Measurements from ENCODE around the gene KRT34. TPM values are rescaled to one million over a fixed set of nuclear protein-coding genes. Genes with fewer than 3 reads are reported as not detected.

KRT34 gene
- total RNA-seq, 1 experiment from 2014 or later = 5.1 TPM

DNA sequence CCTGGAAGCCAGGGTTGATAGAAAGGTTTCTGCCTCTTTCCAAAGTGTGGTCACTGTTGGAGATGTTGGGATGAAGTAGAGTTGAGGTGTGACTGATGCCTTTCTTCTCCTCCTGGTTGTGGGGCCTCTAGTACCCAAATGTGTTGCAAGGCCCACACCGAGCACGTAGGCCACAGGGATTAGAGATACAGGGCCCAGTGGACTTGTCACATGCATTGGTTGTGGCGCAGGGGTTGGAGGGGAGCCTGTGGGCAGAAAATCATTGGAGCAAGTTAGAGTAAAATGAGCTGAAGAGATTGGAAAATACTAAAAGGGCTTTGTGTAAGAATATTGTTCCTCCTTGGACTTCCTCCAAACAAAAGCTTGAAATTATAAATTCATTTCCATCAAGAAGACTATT, 36.1 kb downstream of the KRT34 start:
- intact Hi-C loops (cut with micrococcal nuclease) = no loop called here
- Histone ChIP-seq H2AFZ (ENCODE audit: low read length) (no peak overlapping the region), H3K4me3 (ENCODE audit: low read length) (no peak overlapping the region), H3K27ac (ENCODE audit: low read length) (no peak overlapping the region), H4K20me1 (ENCODE audit: low read length) (no peaks in the 10 kb centered on the region), H3K9me2 (replicated peaks; ENCODE audit: low read length) (no peaks in the 10 kb centered on the region), H3K79me2 (ENCODE audit: low read length) (no peaks in the 10 kb centered on the region), H3K36me3 (ENCODE audit: low read depth, low read length) (no peaks in the 10 kb centered on the region), H3K9me3 (ENCODE audit: low read length) (no peaks in the 10 kb centered on the region), H3K27me3 (ENCODE audit: low read length) (no peaks in the 10 kb centered on the region), H3K9ac (ENCODE audit: low read length) (no peak overlapping the region), H3K4me1 (ENCODE audit: insufficient read depth, low read length) (no peaks in the 10 kb centered on the region), H3F3A (ENCODE audit: low read length, unreplicated experiment) (no peaks in the 10 kb centered on the region), H3K4me2 (ENCODE audit: low read length) (no peak overlapping the region)
- no peak for ATAC-seq
- ChIA-PET POLR2A (ENCODE audit: unreplicated experiment) (no interaction called here), CTCF (no interaction called here)
- DNase-seq = no peak
- no TSS peak for BruUV-seq (replicated peaks)
- no peak for TF ChIP-seq EZH2 (IDR thresholded peaks at IDR 0.05; ENCODE audit: low read length, unreplicated experiment)
- TF ChIP-seq, protein P1, sequence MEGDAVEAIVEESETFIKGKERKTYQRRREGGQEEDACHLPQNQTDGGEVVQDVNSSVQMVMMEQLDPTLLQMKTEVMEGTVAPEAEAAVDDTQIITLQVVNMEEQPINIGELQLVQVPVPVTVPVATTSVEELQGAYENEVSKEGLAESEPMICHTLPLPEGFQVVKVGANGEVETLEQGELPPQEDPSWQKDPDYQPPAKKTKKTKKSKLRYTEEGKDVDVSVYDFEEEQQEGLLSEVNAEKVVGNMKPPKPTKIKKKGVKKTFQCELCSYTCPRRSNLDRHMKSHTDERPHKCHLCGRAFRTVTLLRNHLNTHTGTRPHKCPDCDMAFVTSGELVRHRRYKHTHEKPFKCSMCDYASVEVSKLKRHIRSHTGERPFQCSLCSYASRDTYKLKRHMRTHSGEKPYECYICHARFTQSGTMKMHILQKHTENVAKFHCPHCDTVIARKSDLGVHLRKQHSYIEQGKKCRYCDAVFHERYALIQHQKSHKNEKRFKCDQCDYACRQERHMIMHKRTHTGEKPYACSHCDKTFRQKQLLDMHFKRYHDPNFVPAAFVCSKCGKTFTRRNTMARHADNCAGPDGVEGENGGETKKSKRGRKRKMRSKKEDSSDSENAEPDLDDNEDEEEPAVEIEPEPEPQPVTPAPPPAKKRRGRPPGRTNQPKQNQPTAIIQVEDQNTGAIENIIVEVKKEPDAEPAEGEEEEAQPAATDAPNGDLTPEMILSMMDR (conservative IDR thresholded peaks at IDR 0.05; ENCODE audit: low read depth, low read length) = no peak
- no peak for TF ChIP-seq EZH2phosphoT487 (IDR thresholded peaks at IDR 0.05; ENCODE audit: borderline replicate concordance, low read length)

DNA sequence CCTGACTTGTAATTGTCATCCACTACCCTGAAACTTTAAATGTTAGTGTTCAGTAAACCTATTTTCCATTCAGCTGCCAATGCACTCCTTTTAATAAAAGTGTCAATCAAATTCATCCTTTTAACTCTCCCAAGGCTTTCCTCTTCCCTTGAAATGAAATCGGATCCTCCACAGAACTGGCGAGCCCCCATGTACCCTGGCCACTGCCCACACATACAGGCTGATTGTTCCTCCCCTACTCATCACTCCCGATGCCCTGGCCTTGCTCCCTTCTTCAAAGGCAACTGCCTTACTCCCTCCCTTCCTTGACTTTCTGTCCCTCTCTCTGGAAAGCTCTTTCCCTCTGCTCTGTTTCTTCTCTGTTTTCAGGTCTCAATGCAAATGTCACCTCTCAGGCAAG, 39.1 kb downstream of the KRT34 start:
- Histone ChIP-seq H4K20me1 (ENCODE audit: low read length) (no peaks in the 10 kb centered on the region), H3K9ac (ENCODE audit: low read length) (no peak overlapping the region), H3K27ac (ENCODE audit: low read length) (no peak overlapping the region), H3K4me1 (ENCODE audit: insufficient read depth, low read length) (no peaks in the 10 kb centered on the region), H3K36me3 (ENCODE audit: low read depth, low read length) (no peaks in the 10 kb centered on the region), H3K9me2 (replicated peaks; ENCODE audit: low read length) (no peaks in the 10 kb centered on the region), H3K27me3 (ENCODE audit: low read length) (no peaks in the 10 kb centered on the region), H3K79me2 (ENCODE audit: low read length) (no peaks in the 10 kb centered on the region), H3K4me3 (ENCODE audit: low read length) (no peak overlapping the region), H3K4me2 (ENCODE audit: low read length) (no peak overlapping the region), H2AFZ (ENCODE audit: low read length) (no peak overlapping the region), H3K9me3 (ENCODE audit: low read length) (no peaks in the 10 kb centered on the region), H3F3A (ENCODE audit: low read length, unreplicated experiment) (no peaks in the 10 kb centered on the region)
- no peak for TF ChIP-seq EZH2 (IDR thresholded peaks at IDR 0.05; ENCODE audit: low read length, unreplicated experiment)
- no TSS peak for BruUV-seq (replicated peaks)
- ChIA-PET CTCF (no interaction called here), POLR2A (ENCODE audit: unreplicated experiment) (no interaction called here)
- ATAC-seq (no peak), DNase-seq (no peak)
- intact Hi-C loops (cut with micrococcal nuclease) = no loop called here

DNA sequence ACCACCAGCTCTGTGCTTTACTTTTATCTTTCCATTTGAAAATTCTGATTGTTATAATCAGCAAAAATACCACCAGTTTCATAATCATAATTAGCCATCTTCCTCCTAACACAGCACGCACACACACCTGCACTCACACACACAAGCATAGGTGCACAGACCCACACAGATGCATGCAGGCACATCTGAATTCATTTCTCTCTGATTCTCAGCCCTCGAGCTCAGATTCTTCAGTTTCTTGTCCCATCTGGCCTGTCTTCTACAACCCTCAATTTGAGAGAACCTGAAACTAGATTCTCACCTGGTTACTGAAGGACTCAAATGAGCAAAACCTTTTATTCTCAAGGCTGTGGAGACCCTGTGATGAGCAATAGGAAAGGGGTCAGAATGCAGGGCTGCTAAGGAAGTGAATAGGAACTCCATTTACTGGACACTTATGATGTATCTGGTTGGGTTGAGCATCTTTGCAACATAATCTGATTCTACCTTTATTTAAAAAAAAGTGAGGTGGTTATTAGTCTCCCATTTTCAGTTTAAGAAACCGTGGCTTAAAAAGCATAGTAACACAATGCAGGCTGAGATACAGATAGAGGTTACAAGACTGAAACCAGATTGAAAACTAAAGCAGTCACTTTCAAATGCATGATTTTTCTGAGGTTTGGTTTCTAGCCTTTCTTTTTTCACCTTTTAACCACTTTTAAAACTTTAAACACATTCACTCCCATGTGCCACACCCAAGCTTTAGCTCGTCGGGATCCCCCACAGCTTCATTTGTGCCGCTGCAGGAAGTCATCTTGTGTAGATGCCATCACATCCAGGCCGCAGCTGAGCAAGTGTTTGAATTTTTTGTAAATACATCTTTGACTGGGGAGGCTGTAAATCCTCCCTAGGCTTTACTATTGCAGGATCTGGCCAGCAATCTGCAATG, 40.9 kb downstream of the KRT34 start:
- CTCF ChIA-PET = no interaction called here
- no peaks in the 10 kb centered on the region for H3K27me3 ChIP-seq (ENCODE audit: low read length)

More for the DNA sequence above, 40.9 kb downstream of the KRT34 start:
- ATAC-seq = no peak
- Histone ChIP-seq H3F3A (ENCODE audit: low read length, unreplicated experiment) (no peaks in the 10 kb centered on the region), H3K9ac (ENCODE audit: low read length) (no peak overlapping the region), H3K4me3 (ENCODE audit: low read length) (no peak overlapping the region), H3K9me3 (ENCODE audit: low read length) (no peaks in the 10 kb centered on the region), H4K20me1 (ENCODE audit: low read length) (no peaks in the 10 kb centered on the region), H3K4me1 (ENCODE audit: insufficient read depth, low read length) (no peaks in the 10 kb centered on the region), H3K4me2 (ENCODE audit: low read length) (no peak overlapping the region), H3K9me2 (replicated peaks; ENCODE audit: low read length) (no peaks in the 10 kb centered on the region), H3K27ac (ENCODE audit: low read length) (no peak overlapping the region), H2AFZ (ENCODE audit: low read length) (no peak overlapping the region), H3K36me3 (ENCODE audit: low read depth, low read length) (no peaks in the 10 kb centered on the region), H3K79me2 (ENCODE audit: low read length) (no peaks in the 10 kb centered on the region)
- intact Hi-C loops (cut with micrococcal nuclease) = no loop called here
- POLR2A ChIA-PET (ENCODE audit: unreplicated experiment) = no interaction called here
- TF ChIP-seq EZH2phosphoT487 (IDR thresholded peaks at IDR 0.05; ENCODE audit: borderline replicate concordance, low read length) (no peak), EZH2 (IDR thresholded peaks at IDR 0.05; ENCODE audit: low read length, unreplicated experiment) (no peak)
- TF ChIP-seq, protein P1 (conservative IDR thresholded peaks at IDR 0.05; ENCODE audit: low read depth, low read length) = no peak
- BruUV-seq (replicated peaks) = no TSS peak
- DNase-seq = no peak

Measured in PC-3 (cell line).